GM19397 (cell line): ENCODE data around the gene MICAL2.

Experiments used
- ATAC-seq: cut with Tn5 transposase; IDR thresholded peaks from one replicate; pipeline ENCODE4 v1.9.1; 2021; ENCODE audit warnings: mild to moderate bottlenecking, moderate library complexity; ENCODE audit not compliant: unreplicated experiment

Gene MICAL2

DNA sequence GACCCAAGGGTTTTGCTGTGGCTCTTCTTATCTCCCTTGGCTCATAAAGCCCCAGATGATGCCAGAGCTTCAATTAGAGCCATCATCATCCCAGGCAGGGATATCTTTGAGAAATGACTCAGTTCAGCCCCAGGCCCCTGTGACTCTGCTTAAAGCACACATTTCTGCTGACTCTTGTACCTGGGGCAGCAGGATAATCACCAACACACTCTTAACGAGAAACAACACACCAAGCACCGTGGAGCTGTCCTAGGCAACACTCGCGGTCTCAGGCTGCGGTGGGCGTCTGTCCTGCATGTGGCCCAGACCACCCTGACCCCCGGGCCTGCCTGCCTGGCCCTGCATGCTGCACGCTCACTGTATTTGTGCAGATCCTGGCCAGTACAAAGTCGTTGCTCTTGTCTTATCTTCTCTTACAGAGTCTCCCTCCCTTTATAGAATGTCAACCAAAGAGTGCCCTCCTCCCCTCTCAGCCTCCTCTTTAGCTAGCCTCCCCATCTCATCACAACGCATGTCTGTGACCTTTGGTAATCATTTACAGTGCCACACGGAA lies 152.8 kb downstream of the MICAL2 start:
- ATAC-seq: no peak

DNA sequence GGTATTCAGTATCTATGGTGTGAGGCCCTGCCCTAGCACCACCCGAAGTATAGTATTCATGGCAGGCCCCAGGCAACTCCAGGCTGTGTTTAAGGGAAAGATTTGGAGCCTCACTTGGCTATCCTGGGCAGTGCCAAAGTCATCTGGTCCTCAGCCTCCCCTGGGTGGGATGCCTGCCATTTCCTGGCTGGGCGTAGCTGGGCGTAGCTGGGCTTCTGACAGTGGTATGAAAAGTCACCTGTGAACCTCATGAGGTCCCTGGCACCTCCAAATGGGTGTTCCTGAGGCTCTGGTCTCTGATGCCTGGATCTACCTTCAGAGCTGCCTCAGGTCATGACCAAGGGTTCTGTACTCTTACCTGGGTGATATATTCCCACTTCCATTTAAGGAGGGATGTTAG lies 154.0 kb downstream of the MICAL2 start:
- ATAC-seq: no peak

DNA sequence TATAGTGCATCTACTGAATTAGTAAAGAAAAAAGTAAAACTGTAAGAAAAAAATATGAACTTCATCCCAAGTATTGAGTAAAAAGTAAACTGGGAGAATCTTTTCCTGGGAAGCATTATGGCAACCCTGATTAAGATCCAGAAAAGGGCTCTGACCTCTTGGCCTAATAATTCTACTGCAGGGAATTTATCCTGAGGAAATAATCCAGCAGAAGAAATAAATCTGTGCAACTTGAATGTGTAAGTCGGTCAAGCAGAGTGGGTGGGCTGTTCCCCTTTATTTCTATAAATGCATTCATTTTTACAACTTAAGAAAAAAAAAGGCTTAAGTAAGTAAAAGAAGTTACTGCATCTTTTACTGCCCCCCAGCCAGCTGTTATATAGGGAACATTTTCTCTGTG lies 155.7 kb downstream of the MICAL2 start:
- no peak for ATAC-seq

GRCh38 chr11:12266943-12267342 lies 156.6 kb downstream of the MICAL2 start:
- no peak for ATAC-seq

DNA sequence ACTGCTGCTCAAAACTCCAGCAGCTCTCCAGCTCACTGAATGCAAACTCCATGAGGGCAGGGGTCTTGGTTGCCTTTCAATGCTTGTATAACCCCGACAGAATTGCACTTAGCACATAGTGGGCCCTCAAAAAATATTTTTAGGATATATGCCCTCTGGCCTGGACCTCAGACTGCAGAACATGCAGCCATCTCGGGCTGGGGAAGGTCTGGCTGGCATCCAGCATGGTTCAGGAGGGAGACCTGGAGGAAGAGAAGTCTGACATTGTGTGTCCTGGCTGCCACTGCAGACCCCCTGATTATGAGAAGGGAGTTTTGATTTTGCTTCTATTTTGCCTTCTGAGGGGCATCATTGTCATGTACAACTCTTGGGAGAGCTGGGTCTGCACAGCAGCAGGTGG lies 157.5 kb downstream of the MICAL2 start:
- no peak for ATAC-seq

DNA sequence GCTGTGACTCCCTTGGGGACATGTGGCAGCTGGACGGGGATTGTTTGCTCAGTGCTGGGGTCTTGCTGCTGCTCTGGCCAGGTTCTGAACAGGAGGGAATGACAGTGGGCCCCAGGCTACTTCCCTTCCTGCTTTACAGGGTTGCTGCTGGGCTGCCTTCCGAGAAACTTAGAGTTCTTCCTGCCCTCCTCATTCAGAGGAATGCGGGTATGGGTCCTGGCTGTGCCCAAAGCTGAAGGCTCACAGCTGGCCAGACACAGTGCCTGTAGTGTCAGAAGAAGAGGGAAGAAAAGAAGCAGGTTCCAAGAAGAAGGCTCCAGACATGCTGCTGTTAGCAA lies 158.7 kb downstream of the MICAL2 start:
- ATAC-seq: no peak

GRCh38 chr11:12269446-12270214 lies 159.2 kb downstream of the MICAL2 start:
- no peak for ATAC-seq

DNA sequence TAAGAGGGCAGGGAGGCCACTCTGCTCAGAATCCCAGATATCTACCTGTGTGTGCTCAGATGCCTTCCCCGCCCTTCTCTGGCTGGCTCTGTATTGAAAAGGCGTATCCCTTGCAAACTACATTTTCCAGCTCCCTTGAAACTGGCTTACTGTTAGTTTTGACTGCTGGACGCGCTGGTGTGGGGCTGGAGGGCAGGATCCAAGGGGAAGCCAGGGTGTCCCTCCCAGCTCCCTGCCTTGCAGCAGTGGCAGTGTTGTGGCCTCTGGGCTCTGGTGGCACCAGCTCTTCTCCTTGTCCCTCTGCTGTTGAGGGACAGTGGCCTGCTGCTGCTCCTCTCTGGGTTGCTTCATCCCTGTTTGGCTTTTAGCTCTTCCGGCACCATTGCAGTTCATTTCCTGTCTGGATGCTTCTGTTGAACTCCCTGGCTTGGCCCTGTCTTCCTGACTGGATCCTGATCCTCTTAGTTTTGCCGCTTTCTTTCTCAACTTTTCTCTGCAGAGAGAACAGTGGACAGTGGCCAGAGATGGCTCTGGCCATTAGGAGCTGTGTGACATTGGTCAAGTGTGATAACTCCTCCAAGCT lies 159.9 kb downstream of the MICAL2 start:
- ATAC-seq: no peak

- no peak for ATAC-seq
Observed at GRCh38 chr11:12270817-12271216, 160.4 kb downstream of the MICAL2 start.

DNA sequence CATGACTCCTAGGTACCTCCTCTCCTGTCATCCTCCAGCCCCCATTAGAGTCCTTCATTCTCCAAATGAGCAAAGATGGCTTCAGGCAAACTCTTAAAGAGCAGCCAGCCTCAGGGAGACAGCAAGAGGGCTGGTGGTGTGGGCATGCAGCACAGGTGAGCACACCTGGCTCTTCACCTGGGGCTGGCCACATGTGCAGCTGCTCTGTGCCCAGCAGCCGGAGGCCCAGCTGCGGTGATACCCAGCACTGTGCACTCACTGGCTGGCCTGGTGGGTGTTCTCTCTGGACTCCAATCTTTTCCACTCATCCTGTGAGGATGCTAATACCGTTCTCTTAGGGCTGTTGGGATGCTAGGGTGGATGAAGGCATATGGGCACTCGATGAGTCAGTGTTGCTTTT lies 160.9 kb downstream of the MICAL2 start:
- no peak for ATAC-seq

GRCh38 chr11:12271826-12272366 lies 161.5 kb downstream of the MICAL2 start:
- ATAC-seq: no peak

DNA sequence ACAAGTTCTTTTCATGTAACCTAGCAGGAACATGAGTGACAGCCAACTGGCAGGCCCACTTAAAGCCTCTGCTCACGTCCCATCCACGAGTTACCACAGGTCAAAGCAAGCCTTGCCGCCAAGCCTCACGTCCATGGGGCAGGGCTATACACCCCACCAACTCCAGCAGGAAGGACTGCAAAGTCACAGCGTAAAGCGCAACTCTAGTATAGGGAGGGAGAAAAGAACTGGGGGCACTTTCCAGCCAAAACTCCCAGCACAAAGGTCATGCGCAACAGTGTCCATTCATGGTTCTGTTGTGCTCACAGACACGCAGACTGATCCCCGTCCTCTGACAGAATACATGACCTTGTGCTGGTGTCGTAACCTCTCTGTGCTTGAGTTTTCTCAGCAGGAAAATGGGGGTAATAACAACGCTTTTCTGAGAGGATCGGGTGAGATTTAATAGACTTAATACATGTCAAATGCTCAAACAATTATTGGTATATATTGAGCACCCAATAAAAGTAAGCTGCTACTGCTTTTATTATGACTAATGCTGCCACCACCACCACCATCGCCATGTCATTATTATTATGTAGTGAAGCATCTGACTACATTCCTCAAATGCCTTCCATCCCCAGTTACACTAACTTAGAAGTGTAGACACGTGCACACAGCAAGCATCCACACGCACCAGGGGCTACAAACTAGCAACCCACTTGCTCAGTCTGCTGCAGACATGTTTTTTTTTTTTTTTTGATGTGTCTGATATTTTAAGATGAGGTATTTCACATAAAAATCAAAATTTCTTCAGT lies 162.6 kb downstream of the MICAL2 start:
- ATAC-seq: no peak

- ATAC-seq: no peak
Observed at GRCh38 chr11:12273618-12273995, 163.2 kb downstream of the MICAL2 start.

GRCh38 chr11:12274056-12274455 lies 163.7 kb downstream of the MICAL2 start:
- no peak for ATAC-seq

DNA sequence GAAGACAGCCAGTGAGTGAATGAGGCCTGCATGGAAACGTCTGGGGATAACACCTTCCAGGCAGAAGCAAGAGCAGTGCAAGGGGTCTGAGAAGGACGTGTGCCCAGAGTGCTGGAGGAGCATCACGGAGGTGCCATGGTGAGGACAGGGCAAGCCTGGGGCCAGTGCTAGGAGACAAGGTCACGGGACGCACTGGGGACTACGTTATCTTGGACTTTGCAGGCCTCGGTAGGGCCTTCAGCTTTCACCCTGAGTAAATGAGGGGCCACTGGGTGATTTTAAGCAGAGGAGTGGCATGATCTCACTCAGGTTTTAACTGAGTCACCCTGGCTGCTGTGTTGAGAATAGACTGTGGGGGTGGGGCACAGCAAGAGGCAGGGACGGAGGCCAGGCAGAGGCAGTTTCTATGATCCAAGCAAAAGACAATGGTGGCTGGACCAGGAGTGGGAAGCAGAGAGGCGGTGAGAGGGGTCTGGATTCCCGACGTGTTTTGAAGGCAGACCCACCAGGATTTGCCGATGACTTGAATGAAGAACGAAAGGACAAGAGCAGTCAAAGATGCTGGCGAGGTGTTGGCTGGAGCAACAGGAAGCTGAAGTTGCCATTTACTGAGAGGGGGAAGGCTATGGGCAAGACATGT lies 164.3 kb downstream of the MICAL2 start:
- ATAC-seq: no peak

DNA sequence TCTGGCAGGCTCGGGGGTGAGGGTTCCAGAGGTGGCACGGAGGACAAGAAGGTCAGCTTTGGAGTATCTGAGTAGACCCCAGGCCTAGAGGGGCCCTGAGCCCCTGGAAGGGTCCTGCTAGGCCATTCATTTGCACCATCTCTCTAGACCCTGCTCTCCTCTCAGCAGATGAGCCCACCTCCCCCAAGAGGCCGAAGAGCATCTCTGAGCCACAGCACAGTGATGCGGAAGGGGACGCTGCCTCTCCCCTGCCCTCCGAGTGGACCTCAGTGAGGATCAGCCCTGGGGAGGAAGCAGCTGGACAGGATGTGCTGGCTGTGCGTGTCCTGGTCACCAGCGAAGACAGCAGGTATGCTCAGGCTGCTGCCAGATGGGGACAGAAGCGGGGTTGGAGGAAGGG lies 165.4 kb downstream of the MICAL2 start:
- ATAC-seq: no peak

- no peak for ATAC-seq
Observed at GRCh38 chr11:12276356-12276755, 166.0 kb downstream of the MICAL2 start.

GRCh38 chr11:12276831-12277475 lies 166.6 kb downstream of the MICAL2 start:
- no peak for ATAC-seq

DNA sequence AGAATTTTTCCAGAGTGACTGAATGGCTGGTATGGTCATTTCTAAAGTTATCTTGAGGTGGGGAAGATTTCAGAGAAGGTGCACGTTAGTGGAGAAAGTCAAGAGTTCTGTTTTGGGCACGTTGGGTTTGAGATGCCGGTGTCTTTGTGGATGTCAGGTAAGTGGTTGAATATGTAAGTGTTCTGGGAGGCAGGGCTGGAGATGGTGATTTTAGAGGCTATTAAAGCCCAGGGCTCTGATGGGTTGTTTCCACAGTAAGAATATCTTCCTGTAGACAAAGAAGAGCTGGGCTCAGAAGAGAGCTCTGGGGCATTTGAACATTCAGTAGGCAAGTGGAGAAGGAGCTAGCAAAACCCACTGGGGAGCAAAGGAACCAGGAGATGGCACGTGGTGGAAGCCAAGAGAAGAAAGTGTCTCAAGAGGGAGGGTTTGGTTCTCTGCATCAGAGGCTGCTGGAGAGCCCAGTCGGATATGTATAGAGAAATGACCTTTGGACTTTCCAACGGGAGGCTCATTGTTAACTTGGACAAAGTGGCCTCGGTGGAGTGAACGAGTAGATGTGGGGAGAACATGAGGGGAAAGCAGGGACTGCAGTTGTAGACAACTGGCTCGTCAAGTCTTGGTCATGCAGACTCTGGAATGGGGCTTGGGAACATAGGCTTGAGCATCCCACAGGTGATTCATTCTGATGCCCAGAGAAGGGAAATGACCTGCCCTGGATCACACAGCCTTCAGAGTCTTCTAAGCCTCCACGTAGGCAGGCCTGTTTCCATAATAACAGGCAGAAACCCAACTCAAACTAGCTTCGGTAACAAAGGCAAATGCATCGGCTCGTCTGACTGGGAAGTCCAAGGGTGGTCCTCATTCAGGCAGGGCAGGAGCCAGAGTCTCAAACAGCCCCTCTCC lies 168.6 kb downstream of the MICAL2 start:
- ATAC-seq: no peak
